Measurements from ENCODE around the gene SEMG1.

The SEMG1 gene

GRCh38 chr20:45226287-45226686 is 19.5 kb downstream of the SEMG1 start:
- TF ChIP-seq CTCF (IDR thresholded peaks at IDR 0.05): no peak

GRCh38 chr20:45229264-45230056 is 22.6 kb downstream of the SEMG1 start:
- TF ChIP-seq CTCF (IDR thresholded peaks at IDR 0.05): peak; percentile 50; the same call in 1 of the 2 replicates

GRCh38 chr20:45230631-45231030 is 23.8 kb downstream of the SEMG1 start:
- TF ChIP-seq CTCF (IDR thresholded peaks at IDR 0.05): no peak

GRCh38 chr20:45235995-45236394 is 29.2 kb downstream of the SEMG1 start:
- TF ChIP-seq CTCF (IDR thresholded peaks at IDR 0.05): peak; percentile 46; the same call in 1 of the 2 replicates

GRCh38 chr20:45238139-45238538 is 31.3 kb downstream of the SEMG1 start:
- no peak for TF ChIP-seq CTCF (IDR thresholded peaks at IDR 0.05)

- TF ChIP-seq CTCF (IDR thresholded peaks at IDR 0.05): no peak
Observed at GRCh38 chr20:45246109-45246508, 39.3 kb downstream of the SEMG1 start.

- TF ChIP-seq CTCF (IDR thresholded peaks at IDR 0.05): no peak
Observed at GRCh38 chr20:45247865-45248264, 41.0 kb downstream of the SEMG1 start.
